Stomach smooth muscle (tissue), 2 donors: ENCODE data around the gene CHD1.

Source experiments
- H3K27ac ChIP-seq: one replicate; pipeline ENCODE4 v1.7.0; 2013; ENCODE audit warnings: mild to moderate bottlenecking, low read length, inconsistent platforms
- H3K27me3 ChIP-seq, 2 donors: one replicate each; pipeline ENCODE4 v1.7.0; 2013; ENCODE audit warnings: low read length in 2 of 2; ENCODE audit not compliant: insufficient read depth in 2 of 2, control insufficient read depth in 1 of 2
- H3K36me3 ChIP-seq, 2 donors: one replicate each; pipeline ENCODE4 v1.7.0; 2013; ENCODE audit warnings: low read length in 2 of 2; ENCODE audit not compliant: control insufficient read depth in 2 of 2, insufficient read depth in 2 of 2
- H3K4me1 ChIP-seq: one replicate; pipeline ENCODE4 v1.7.0; 2013; ENCODE audit warnings: low read length; ENCODE audit not compliant: control insufficient read depth, insufficient read depth
- H3K4me3 ChIP-seq, 2 donors: one replicate each; pipeline ENCODE4 v1.7.0; 2013; ENCODE audit warnings: low read length in 2 of 2
- H3K9ac ChIP-seq, 2 donors: one replicate each; pipeline ENCODE4 v1.7.0; 2013; ENCODE audit warnings: low read length in 2 of 2, mild to moderate bottlenecking in 1 of 2
- H3K9me3 ChIP-seq, 2 donors: one replicate each; pipeline ENCODE4 v1.7.0; 2013; ENCODE audit warnings: low read length in 2 of 2; ENCODE audit not compliant: control insufficient read depth in 2 of 2
- donor health status: healthy.
- donor health status: Pancreatic carcinoma.

Gene CHD1

GRCh38 chr5:98899456-98899855, 29.4 kb downstream of the CHD1 start:
- H3K36me3 ChIP-seq: peaks cover 11 to 36% of the 10 kb centered on the region in 2 donors
- no peak overlapping the region for H3K27ac ChIP-seq
- H3K9ac ChIP-seq: no peak overlapping the region
- no peaks in the 10 kb centered on the region for H3K9me3 ChIP-seq
- H3K4me1 ChIP-seq: no peaks in the 10 kb centered on the region
- no peak overlapping the region for H3K4me3 ChIP-seq
- H3K27me3 ChIP-seq: no peaks in the 10 kb centered on the region

- Histone ChIP-seq H3K27ac (no peak overlapping the region), H3K4me1 (no peaks in the 10 kb centered on the region), H3K9ac (no peak overlapping the region), H3K9me3 (no peaks in the 10 kb centered on the region), H3K4me3 (no peak overlapping the region), H3K27me3 (no peaks in the 10 kb centered on the region), H3K36me3 (peaks cover 11 to 36% of the 10 kb centered on the region in 2 donors)
Measured at GRCh38 chr5:98898743-98899142, 30.1 kb downstream of the CHD1 start.

- H3K36me3 ChIP-seq: peaks cover 15 to 29% of the 10 kb centered on the region in 2 donors
- H3K9ac ChIP-seq: no peak overlapping the region
- no peak overlapping the region for H3K27ac ChIP-seq
- H3K9me3 ChIP-seq: no peaks in the 10 kb centered on the region
- no peaks in the 10 kb centered on the region for H3K4me1 ChIP-seq
- H3K27me3 ChIP-seq: no peaks in the 10 kb centered on the region
- no peak overlapping the region for H3K4me3 ChIP-seq
Measured at GRCh38 chr5:98891591-98891990, 37.2 kb downstream of the CHD1 start.

- Histone ChIP-seq H3K9ac (no peak overlapping the region), H3K4me3 (no peak overlapping the region), H3K27ac (no peak overlapping the region), H3K4me1 (no peaks in the 10 kb centered on the region), H3K36me3 (peaks cover 20 to 37% of the 10 kb centered on the region in 2 donors), H3K9me3 (no peaks in the 10 kb centered on the region), H3K27me3 (no peaks in the 10 kb centered on the region)
Measured at GRCh38 chr5:98880598-98880997, 48.2 kb downstream of the CHD1 start.

- Histone ChIP-seq H3K27me3 (no peaks in the 10 kb centered on the region), H3K4me1 (no peaks in the 10 kb centered on the region), H3K9me3 (no peaks in the 10 kb centered on the region), H3K9ac (no peak overlapping the region), H3K27ac (no peak overlapping the region), H3K4me3 (no peak overlapping the region), H3K36me3 (peaks cover 19 to 37% of the 10 kb centered on the region in 2 donors)
Measured at GRCh38 chr5:98880151-98880550, 48.7 kb downstream of the CHD1 start.

GRCh38 chr5:98877600-98877999, 51.2 kb downstream of the CHD1 start:
- H3K27ac ChIP-seq: no peak overlapping the region
- no peak overlapping the region for H3K9ac ChIP-seq
- H3K36me3 ChIP-seq: peaks cover 24 to 36% of the 10 kb centered on the region in 2 donors

GRCh38 chr5:98872674-98873073, 56.1 kb downstream of the CHD1 start:
- peaks cover 21% of the 10 kb centered on the region in 2 donors for H3K36me3 ChIP-seq
- H3K27ac ChIP-seq: no peak overlapping the region
- H3K27me3 ChIP-seq: no peaks in the 10 kb centered on the region

More at GRCh38 chr5:98877600-98877999, 51.2 kb downstream of the CHD1 start:
- Histone ChIP-seq H3K4me3 (no peak overlapping the region), H3K27me3 (no peaks in the 10 kb centered on the region), H3K4me1 (no peaks in the 10 kb centered on the region), H3K9me3 (no peaks in the 10 kb centered on the region)

GRCh38 chr5:98865690-98866089, 63.1 kb downstream of the CHD1 start:
- Histone ChIP-seq H3K9me3 (no peaks in the 10 kb centered on the region), H3K4me3 (no peak overlapping the region), H3K4me1 (no peaks in the 10 kb centered on the region), H3K27me3 (no peaks in the 10 kb centered on the region), H3K9ac (no peak overlapping the region), H3K27ac (no peak overlapping the region), H3K36me3 (peaks cover 10 to 19% of the 10 kb centered on the region in 2 donors)

More at GRCh38 chr5:98872674-98873073, 56.1 kb downstream of the CHD1 start:
- H3K4me3 ChIP-seq: no peak overlapping the region
- H3K4me1 ChIP-seq: no peaks in the 10 kb centered on the region
- no peak overlapping the region for H3K9ac ChIP-seq
- H3K9me3 ChIP-seq: no peaks in the 10 kb centered on the region

GRCh38 chr5:98847054-98847453, 81.8 kb downstream of the CHD1 start:
- Histone ChIP-seq H3K4me3 (no peak overlapping the region), H3K27ac (no peak overlapping the region), H3K27me3 (no peaks in the 10 kb centered on the region), H3K9me3 (peaks cover 0 to 6% of the 10 kb centered on the region in 2 donors), H3K36me3 (no peaks in the 10 kb centered on the region), H3K4me1 (no peaks in the 10 kb centered on the region), H3K9ac (no peak overlapping the region)

- H3K9ac ChIP-seq: no peak overlapping the region
- H3K36me3 ChIP-seq: no peaks in the 10 kb centered on the region
- no peak overlapping the region for H3K27ac ChIP-seq
- H3K4me3 ChIP-seq: no peak overlapping the region
- H3K27me3 ChIP-seq: no peaks in the 10 kb centered on the region
- no peaks in the 10 kb centered on the region for H3K4me1 ChIP-seq
- H3K9me3 ChIP-seq: peaks cover 0 to 6% of the 10 kb centered on the region in 2 donors
Measured at GRCh38 chr5:98846520-98846919, 82.3 kb downstream of the CHD1 start.

- Histone ChIP-seq H3K36me3 (no peaks in the 10 kb centered on the region), H3K4me3 (no peak overlapping the region), H3K27ac (no peak overlapping the region), H3K9ac (no peak overlapping the region), H3K27me3 (no peaks in the 10 kb centered on the region), H3K9me3 (peaks cover 0 to 6% of the 10 kb centered on the region in 2 donors), H3K4me1 (no peaks in the 10 kb centered on the region)
Measured at GRCh38 chr5:98845878-98846277, 82.9 kb downstream of the CHD1 start.
